ENCODE data around the gene ABCC4. TPM values are rescaled to one million over a fixed set of nuclear protein-coding genes. Genes with fewer than 3 reads are reported as not detected.

The ABCC4 gene
- total RNA-seq, 1 donor from 2014 or later = 1.7 TPM

- Mint-ChIP-seq H3K36me3 (ENCODE audit: unreplicated experiment) (no peaks in the 10 kb centered on the region), H3K27ac (ENCODE audit: unreplicated experiment) (no peak overlapping the region), H3K9me3 (ENCODE audit: unreplicated experiment) (no peaks in the 10 kb centered on the region), H3K27me3 (ENCODE audit: unreplicated experiment) (peaks cover 2% of the 10 kb centered on the region), H3K4me3 (ENCODE audit: unreplicated experiment) (no peak overlapping the region), H3K4me1 (ENCODE audit: low read depth, unreplicated experiment) (no peaks in the 10 kb centered on the region)
- TF ChIP-seq CTCF (IDR thresholded peaks at IDR 0.05; ENCODE audit: partially characterized antibody, unreplicated experiment) = no peak
- no peak for DNase-seq
Measured at GRCh38 chr13:95325485-95325884, 24.2 kb upstream of the ABCC4 start.

GRCh38 chr13:95323930-95324662, 22.8 kb upstream of the ABCC4 start:
- TF ChIP-seq CTCF (IDR thresholded peaks at IDR 0.05; ENCODE audit: partially characterized antibody, unreplicated experiment) = no peak
- H3K27me3 Mint-ChIP-seq (ENCODE audit: unreplicated experiment) = peaks cover 2% of the 10 kb centered on the region
- no peak for DNase-seq
- no peaks in the 10 kb centered on the region for H3K4me1 Mint-ChIP-seq (ENCODE audit: low read depth, unreplicated experiment)
- no peaks in the 10 kb centered on the region for H3K36me3 Mint-ChIP-seq (ENCODE audit: unreplicated experiment)
- no peak overlapping the region for H3K4me3 Mint-ChIP-seq (ENCODE audit: unreplicated experiment)
- H3K9me3 Mint-ChIP-seq (ENCODE audit: unreplicated experiment) = no peaks in the 10 kb centered on the region
- no peak overlapping the region for H3K27ac Mint-ChIP-seq (ENCODE audit: unreplicated experiment)

GRCh38 chr13:95319551-95320274, 18.5 kb upstream of the ABCC4 start:
- Mint-ChIP-seq H3K27me3 (ENCODE audit: unreplicated experiment) (peaks cover 2% of the 10 kb centered on the region), H3K4me1 (ENCODE audit: low read depth, unreplicated experiment) (no peaks in the 10 kb centered on the region)

GRCh38 chr13:95317039-95317989, 16.1 kb upstream of the ABCC4 start:
- Mint-ChIP-seq H3K9me3 (ENCODE audit: unreplicated experiment) (no peaks in the 10 kb centered on the region), H3K27ac (ENCODE audit: unreplicated experiment) (no peak overlapping the region), H3K4me3 (ENCODE audit: unreplicated experiment) (no peak overlapping the region), H3K27me3 (ENCODE audit: unreplicated experiment) (peaks cover 3% of the 10 kb centered on the region), H3K4me1 (ENCODE audit: low read depth, unreplicated experiment) (no peaks in the 10 kb centered on the region), H3K36me3 (ENCODE audit: unreplicated experiment) (no peaks in the 10 kb centered on the region)
- no peak for TF ChIP-seq CTCF (IDR thresholded peaks at IDR 0.05; ENCODE audit: partially characterized antibody, unreplicated experiment)
- no peak for DNase-seq

More at GRCh38 chr13:95319551-95320274, 18.5 kb upstream of the ABCC4 start:
- no peak overlapping the region for H3K4me3 Mint-ChIP-seq (ENCODE audit: unreplicated experiment)
- H3K27ac Mint-ChIP-seq (ENCODE audit: unreplicated experiment) = no peak overlapping the region
- no peaks in the 10 kb centered on the region for H3K9me3 Mint-ChIP-seq (ENCODE audit: unreplicated experiment)
- no peak for DNase-seq
- no peaks in the 10 kb centered on the region for H3K36me3 Mint-ChIP-seq (ENCODE audit: unreplicated experiment)
- TF ChIP-seq CTCF (IDR thresholded peaks at IDR 0.05; ENCODE audit: partially characterized antibody, unreplicated experiment) = no peak

Data from glutamatergic neuron (in vitro differentiated cells).